ENCODE measurements around the gene PSMD8.
A peak's percentile ranks its signal among the peaks of the same experiment; 100 is the strongest.
"Not testable (repeated sequence)": the region's sequence is repeated elsewhere in the genome, so short reads cannot be mapped to it uniquely, and the experiment has no call there.

Gene PSMD8
- 111 to 209 (median 169) reads per million in 17 experiments for total RNA-seq

DNA sequence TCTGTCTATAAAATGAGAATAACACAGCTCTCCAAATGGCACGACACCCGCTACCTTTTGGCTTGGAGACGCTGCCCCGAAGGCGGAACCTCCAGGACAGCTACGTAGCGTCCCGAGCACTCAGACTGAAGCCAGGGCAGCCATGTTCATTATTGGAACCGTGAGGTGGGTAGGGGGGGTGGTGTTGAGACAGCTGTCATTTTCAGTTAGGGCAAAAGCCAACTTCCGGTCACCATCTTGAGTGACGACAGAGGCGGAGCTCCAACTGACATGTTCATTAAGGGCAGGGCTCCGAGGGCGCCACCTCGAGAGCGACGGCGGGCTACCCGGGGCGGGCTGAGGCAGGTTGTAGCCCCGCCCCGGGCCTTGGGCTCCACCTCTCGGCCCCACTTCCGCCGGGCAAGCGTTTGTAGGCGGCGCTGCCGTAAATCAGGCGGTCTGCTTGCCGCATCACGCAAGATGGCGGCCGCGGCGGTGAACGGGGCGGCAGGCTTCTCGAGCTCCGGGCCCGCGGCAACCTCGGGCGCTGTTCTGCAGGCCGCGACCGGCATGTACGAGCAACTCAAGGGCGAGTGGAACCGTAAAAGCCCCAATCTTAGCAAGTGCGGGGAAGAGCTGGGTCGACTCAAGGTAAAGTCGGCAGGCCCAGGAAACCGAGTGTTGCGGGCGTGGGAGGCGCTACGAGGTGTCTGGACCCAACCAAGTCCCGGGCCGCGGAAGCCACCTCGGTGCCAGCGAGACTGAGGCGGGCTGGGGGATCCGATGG lies at the start of gene PSMD8:
TSS of gene PSMD8 (plus strand) at position 240 of the 766 bp plus-strand sequence. CDS start at position 271, 31 bp downstream.
- peak; percentile 99 to 100 (median 100) for DNase-seq

- no peak for DNase-seq
Measured at GRCh38 chr19:38326591-38326990, 47.8 kb upstream of the PSMD8 start.

GRCh38 chr19:38329651-38330050 lies 44.7 kb upstream of the PSMD8 start:
- DNase-seq: no peak

GRCh38 chr19:38331728-38332127 lies 42.6 kb upstream of the PSMD8 start:
- no peak for DNase-seq

DNA sequence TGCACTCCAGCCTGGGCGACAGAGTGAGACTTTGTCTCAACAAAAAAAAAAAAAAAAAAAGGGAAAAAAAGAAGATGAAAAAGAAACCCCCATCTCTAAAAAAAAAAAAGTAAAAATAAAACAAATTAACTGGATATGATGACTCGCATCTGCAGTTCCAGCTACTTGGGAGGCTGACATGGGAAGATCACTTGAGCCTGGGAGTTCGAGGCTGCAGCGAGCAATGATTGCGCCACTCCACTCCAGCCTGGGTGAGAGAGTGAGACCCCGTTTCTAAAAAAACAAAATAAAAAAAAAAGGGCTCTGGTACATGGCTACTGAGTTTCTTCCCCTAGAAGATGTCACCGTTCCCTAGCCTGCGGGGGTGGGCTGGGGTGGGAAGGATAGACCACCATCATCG lies 41.1 kb upstream of the PSMD8 start:
- DNase-seq: no peak

DNA sequence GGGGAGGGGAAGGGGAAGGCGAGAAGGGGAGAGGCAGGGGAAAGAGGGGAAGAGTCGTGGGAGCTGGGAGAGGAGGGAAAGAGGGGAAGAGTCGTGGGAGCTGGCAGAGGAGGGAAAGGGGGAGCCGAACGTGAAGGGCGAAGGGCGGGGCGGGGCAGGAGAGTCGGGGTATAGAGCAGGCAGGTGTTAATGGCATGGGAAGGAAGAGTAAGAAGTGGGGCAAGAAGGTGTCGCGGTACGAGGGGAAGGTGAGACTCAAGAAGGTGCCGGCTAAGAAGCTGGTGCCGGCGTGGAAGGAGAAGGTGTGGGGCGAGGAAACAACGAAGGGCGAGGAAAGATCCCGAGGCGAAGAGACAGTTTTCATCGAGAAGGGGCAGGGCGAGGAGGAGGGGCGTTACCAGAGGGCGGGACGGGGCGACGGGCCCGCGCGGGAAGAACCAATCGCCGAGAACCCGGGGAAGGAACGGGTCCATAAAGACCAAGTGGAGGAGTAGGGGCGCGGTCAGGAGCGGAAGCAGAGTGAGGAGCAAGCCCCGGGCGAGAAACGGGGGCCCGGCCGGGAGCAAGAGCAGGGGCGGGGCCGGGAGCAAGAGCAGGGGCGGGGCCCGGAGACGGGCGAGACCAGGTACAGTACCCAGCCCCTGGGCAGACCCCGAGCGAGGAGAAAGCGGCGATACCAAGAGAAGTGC lies 38.3 kb upstream of the PSMD8 start:
- DNase-seq: peak; percentile 96 to 99 (median 98)

GRCh38 chr19:38336638-38337359 lies 37.6 kb upstream of the PSMD8 start:
- DNase-seq: peak; percentile 98 to 100 (median 98)

DNA sequence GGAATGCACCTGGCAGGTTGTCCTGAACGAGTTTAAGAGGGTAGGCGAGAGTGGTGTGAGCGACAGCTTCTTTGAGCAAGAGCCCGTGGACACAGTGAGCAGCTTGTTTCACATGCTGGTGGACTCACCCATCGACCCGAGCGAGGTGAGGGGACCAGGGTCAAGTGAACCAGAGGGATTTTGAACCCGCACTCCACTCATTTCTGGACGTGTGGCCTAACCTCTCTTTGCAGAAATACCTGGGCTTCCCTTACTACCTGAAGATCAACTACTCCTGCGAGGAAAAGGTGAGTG lies 37.1 kb upstream of the PSMD8 start:
- no peak for DNase-seq

- DNase-seq: not testable (repeated sequence)
Measured at GRCh38 chr19:38339011-38339410, 35.4 kb upstream of the PSMD8 start.

DNA sequence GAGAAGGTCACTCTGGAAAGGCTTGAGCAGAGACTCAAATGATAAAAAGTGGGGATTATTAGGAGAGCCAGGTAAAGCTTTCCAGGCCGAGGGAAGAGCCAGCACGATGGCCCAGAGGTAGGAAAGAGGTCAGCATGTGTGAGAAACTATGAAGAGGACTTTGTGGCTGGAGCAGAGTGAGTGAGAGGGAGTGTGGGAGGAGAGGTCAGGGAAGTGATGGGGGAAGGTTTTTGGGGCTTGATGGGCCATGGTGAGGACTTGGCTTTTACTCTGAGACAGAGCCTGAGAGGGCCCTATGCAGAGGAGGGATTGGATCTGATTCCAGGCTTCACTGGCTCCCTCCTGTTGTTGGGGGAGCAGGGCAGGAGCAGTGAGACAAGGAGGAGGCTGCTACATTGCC lies 33.4 kb upstream of the PSMD8 start:
- no peak for DNase-seq

DNA sequence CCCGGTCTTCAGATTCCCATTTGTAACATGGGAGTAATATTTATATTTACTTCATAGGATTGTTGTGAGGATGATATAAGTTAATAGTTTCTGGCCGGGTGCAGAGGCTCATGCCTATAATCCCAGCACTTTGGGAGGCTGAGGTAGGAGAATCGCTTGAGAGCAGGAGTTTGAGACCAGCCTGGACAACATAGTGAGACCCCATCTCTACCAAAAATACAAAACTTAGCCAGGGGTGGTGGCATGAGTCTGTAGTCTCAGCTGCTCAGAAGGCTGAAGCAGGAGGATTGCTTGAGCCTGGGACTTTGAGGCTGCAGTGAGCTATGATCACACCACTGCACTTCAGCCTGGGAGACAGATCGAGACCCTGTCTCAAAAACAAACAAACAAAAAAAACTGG lies 27.5 kb upstream of the PSMD8 start:
- DNase-seq: no peak

DNA sequence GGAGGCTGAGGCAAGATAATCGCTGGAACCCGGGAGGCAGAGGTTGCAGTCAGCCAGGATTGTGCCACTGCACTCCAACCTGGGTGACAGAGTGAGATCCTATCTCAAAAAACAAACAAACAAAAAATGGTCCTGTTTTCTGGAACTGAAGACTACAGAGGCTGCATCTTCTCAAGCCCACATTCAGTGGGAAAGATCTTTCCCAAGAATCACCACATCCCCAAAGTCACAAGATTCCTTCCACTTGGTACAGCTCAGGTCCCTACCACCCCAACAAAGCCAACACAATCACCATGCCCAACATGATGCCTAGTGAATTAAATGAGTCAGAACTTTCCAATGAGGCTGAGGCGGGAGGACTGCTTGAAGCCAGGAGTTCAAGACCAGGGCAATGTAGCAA lies 23.5 kb upstream of the PSMD8 start:
- no peak for DNase-seq

DNA sequence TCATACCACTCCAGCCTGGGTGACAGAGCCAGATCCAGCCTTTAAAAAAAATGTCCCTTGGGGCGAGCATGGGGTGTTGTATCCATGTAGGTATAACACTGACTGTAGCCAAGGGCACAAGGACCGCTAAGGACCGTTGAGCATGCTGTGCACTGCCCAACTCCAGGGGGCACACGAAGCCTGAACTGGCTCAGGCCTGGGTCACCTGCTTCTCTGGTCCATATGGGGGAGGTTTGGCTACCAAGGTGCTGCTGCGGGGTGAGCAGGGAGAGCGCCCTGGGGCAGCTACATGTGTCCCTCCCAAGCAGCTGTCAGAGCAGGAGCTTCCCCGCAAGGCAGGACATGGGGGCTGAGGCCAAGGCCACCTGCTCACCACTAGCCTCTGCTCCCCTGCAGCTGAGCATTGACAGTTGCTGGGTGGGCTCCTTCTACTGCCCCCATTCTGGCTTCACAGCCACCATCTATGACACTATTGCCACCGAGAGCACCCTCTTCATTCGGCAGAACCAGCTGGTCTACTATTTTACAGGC lies 22.4 kb upstream of the PSMD8 start:
- no peak for DNase-seq

GRCh38 chr19:38352611-38353010 lies 21.8 kb upstream of the PSMD8 start:
- DNase-seq: no peak

DNA sequence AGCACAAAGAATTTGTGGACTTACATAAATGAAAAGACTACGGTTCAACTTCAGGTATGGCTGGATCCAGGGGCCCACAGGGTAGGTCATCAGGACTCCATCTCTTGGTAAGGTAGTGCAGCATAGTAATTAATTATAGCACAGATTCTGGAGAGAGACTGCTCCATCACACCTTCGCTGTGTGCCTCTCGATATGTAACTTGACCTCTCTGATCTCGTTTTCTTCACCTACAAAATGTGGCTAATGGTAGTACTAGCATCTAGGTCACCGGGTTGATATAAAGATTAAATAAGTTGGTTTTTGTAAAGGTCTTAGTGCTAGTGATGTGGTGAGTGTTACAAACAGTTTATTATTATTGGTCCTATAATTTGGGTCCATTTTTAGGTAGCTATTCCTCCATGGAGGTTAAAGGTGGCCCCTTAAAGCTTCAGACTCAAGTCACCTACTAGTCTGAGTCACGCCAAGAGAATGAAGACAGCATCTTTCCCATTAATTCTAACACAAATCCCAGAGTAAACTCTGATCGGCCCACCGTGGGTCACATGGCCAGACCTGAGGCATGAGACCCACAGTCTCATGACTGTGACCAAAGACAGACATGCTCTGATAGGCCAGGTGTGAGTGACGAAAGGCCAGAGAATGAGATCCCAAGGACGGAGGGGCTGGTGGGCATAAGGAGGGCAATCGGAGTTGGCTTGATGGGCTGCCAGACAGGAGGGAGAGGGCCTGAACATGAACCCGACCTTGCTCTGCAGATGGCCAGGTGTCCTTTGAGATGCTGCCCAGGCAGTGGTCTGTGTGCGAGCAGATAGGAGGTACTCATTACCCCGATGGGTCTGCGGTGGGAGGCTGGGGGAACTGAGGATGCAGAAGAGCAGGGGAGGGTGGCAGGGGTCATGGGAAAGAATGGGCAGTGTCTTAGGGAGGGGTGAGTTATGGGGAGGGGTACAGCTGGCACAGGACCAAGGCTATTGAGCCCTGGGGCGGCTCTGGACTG lies 18.3 kb upstream of the PSMD8 start:
- DNase-seq: no peak

GRCh38 chr19:38358071-38358470 lies 16.3 kb upstream of the PSMD8 start:
- no peak for DNase-seq

GRCh38 chr19:38359242-38360021 lies 14.9 kb upstream of the PSMD8 start:
- DNase-seq: no peak

DNA sequence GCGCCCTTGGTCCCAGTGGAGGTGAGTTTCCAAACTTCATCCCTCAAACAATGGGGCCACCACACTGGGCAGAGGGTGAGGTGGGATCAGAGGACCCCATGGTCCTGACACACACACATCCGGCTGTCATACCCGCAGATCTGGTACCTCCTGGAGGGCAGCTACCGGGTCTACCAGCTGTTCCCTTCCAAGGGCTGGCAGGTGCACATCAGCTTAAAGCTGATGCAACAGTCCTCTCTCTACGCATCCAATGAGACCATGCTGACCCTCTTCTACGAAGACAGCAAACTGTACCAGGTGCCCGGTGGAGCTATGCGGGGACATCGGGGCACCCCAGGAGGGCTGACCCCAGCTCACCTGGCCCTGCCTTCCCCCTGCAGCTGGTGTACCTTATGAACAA lies 14.0 kb upstream of the PSMD8 start:
- no peak for DNase-seq

DNA sequence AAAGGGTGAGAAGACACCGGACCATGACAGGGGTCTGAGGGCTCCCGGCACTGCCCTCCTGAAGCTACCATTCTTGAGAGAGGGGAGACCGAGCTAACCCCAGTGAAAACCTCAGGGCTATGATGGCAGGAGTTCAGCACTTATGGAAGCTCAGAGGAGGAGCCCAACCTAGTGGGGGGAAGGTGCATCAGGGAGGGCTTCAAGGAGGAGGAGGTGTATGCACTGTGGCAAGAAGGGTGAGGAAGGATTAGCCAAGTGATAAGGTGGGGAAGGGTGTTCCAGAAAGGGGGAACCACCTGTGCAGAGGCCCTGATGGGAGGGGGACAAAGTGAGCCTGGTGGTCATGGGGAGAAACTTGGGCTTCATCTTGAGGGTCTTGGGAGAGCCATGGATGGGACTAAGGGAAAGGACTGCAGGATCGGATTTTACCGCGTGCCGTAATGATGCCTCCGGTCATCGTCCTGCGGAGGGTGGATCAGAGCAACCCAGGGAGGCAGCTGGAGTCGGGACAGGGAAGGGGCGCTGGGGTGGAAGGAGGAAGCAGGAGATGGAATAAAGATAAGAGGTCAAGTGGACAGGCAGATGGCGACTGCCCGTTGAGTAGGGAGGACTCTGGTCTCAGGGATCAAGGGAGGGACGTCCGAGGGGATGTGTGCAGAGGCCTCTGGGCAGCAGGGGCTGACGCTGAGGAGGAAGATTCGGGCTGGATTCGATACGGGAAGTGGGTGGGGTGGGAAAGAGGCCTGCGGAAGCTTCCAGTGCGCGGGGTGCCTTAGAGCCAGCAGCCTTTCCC lies 13.3 kb upstream of the PSMD8 start:
- DNase-seq: no peak

- peak; percentile 75 to 91 (median 86) for DNase-seq
Measured at GRCh38 chr19:38361633-38362075, 12.7 kb upstream of the PSMD8 start.

Data from suppressor macrophage (primary cell).